Calu3 (cell line): ENCODE measurements around the gene FGD3. TPM values are rescaled to one million over a fixed set of nuclear protein-coding genes. Genes with fewer than 3 reads are reported as not detected.

Experiments used
- BruUV-seq: library from RNA; stranded (reverse); fragments of 400-500 nt; replicated peaks from 2 replicates; lab custom pipeline; 2021; lab: Mats Ljungman, UMichigan
- CTCF ChIA-PET: fragments of 300-600 bp; sonication (Branson Sonifier 250); formaldehyde crosslinking; loops from one replicate; lab custom pipeline; 2022; ENCODE audit warnings: antibody characterized with exemption; lab: Charles Lee
- DNase-seq: peaks from one replicate; pipeline ENCODE4 v3.0.0; 2022
- H3K27ac Mint-ChIP-seq: one replicate; pipeline ENCODE4 v1.8.0; 2022; ENCODE audit warnings: mixed read lengths; ENCODE audit not compliant: unreplicated experiment
- H3K27me3 Mint-ChIP-seq: one replicate; pipeline ENCODE4 v1.8.0; 2022; ENCODE audit warnings: mixed read lengths; ENCODE audit not compliant: unreplicated experiment
- H3K36me3 Mint-ChIP-seq: one replicate; pipeline ENCODE4 v1.8.0; 2022; ENCODE audit warnings: mild to moderate bottlenecking, moderate library complexity, mixed read lengths; ENCODE audit not compliant: insufficient read depth, unreplicated experiment
- H3K4me1 Mint-ChIP-seq: one replicate; pipeline ENCODE4 v1.8.0; 2022; ENCODE audit warnings: mild to moderate bottlenecking, low read depth, mixed read lengths; ENCODE audit not compliant: unreplicated experiment
- H3K4me3 Mint-ChIP-seq: one replicate; pipeline ENCODE4 v1.8.0; 2022; ENCODE audit warnings: mild to moderate bottlenecking, low read depth, moderate library complexity, mixed read lengths; ENCODE audit not compliant: unreplicated experiment
- H3K9me3 Mint-ChIP-seq: one replicate; pipeline ENCODE4 v1.8.0; 2022; ENCODE audit warnings: low read depth, mixed read lengths; ENCODE audit not compliant: unreplicated experiment
- intact Hi-C: fragments of 100-400 bp; cut with micrococcal nuclease; formaldehyde crosslinking; loops from one replicate; pipeline ENCODE4 v1.10.0; 2022; ENCODE audit not compliant: unreplicated experiment
- total RNA-seq: library from RNA; stranded (reverse); gene quantifications from 2 replicates; pipeline ENCODE4 v1.2.3, GENCODE V29; 2022
- TF ChIP-seq, protein P1 (sequence below): fragments of 200-600 bp; IDR thresholded peaks from one replicate; pipeline ENCODE4 v1.8.0; 2022; ENCODE audit warnings: antibody characterized with exemption; ENCODE audit not compliant: unreplicated experiment

FGD3 gene
- total RNA-seq, 1 experiment from 2014 or later = 3.1 TPM

DNA sequence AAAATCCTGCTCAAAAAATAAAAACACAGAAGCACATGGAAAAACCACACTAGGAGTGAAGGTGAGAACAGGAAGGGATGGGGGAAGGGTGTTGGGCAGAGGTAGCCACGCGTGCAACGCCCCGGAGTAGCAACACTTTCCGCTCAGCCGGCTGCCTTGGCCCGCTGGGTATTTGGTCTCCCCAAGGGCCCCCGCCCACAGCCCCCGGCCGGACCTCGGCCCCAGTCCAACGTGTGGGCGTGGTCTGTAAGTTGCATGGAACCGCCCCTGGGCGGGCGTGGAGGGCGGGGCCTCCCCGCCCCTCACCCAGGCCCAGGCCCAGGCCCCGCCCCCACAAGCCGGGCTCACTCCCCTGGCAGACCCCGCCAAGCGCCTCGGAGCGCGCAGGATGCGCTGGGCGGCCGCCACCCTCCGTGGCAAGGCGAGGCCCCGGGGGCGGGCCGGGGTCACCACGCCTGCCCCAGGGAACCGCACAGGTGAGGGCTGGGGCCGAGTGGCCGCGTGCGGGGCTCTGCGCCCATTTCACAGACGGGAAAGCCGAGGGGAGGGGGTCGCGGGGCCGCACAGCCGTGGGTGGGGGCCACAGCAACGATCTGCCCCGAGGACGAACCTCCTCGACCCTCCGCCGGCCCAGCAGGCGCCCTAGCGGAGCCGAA, 111.2 kb downstream of the FGD3 start, which contains the start of gene SUSD3:
Gene SUSD3, plus strand, starts transcription at position 347 of the 656 bp plus-strand sequence. Its CDS starts 42 bp downstream, at position 389.
- Mint-ChIP-seq H3K9me3 (no peaks in the 10 kb centered on the region), H3K27me3 (no peaks in the 10 kb centered on the region), H3K36me3 (no peaks in the 10 kb centered on the region), H3K27ac (no peak within 1 kb of the TSS), H3K4me1 (no peaks in the 10 kb centered on the region), H3K4me3 (peak within 1 kb of the TSS; percentile 52)
- TF ChIP-seq, protein P1, sequence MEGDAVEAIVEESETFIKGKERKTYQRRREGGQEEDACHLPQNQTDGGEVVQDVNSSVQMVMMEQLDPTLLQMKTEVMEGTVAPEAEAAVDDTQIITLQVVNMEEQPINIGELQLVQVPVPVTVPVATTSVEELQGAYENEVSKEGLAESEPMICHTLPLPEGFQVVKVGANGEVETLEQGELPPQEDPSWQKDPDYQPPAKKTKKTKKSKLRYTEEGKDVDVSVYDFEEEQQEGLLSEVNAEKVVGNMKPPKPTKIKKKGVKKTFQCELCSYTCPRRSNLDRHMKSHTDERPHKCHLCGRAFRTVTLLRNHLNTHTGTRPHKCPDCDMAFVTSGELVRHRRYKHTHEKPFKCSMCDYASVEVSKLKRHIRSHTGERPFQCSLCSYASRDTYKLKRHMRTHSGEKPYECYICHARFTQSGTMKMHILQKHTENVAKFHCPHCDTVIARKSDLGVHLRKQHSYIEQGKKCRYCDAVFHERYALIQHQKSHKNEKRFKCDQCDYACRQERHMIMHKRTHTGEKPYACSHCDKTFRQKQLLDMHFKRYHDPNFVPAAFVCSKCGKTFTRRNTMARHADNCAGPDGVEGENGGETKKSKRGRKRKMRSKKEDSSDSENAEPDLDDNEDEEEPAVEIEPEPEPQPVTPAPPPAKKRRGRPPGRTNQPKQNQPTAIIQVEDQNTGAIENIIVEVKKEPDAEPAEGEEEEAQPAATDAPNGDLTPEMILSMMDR = no peak
- peak; percentile 55 for DNase-seq
- CTCF ChIA-PET = no interaction called here
- intact Hi-C loops = no loop called here
- BruUV-seq = no TSS peak

DNA sequence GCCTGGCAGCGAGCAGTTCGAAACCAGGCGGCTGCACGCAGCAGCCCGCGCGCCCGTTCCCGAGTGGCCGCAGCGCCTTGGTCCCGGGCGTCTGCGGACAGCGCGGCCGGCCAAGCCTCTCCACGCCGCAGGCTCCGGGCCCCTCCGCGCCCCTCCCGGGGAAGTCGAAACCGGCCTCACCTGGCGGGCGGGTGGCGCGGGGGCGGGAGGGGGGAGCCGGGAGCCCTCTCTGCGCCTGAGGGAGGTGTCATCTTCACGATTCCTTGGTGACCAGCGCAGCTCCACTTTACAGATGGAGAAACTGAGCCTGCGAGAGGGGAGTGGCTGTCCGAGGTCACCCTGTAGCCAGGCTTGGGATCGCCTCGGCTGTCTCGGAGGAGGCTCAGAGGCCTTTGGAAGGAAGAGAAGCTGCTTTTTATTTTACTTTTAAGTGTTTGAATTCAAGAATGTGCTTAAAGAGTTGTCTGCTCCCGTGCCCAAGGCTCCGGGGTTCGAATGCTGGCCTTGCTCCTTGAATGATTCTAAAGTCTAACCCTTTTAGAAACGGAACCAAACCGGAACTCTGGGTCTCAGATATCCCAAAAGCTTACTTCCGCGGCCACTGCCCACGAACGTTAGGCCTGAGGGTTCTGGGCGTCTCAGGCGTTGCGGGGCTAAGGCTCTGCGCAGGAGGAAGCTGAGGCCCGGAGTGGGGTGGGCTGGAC, 111.8 kb downstream of the FGD3 start:
- Mint-ChIP-seq H3K4me1 (no peaks in the 10 kb centered on the region), H3K27ac (no peak overlapping the region), H3K27me3 (no peaks in the 10 kb centered on the region), H3K9me3 (no peaks in the 10 kb centered on the region), H3K36me3 (no peaks in the 10 kb centered on the region), H3K4me3 (peak overlapping the region; percentile 40)
- BruUV-seq = no TSS peak
- intact Hi-C loops = no loop called here
- DNase-seq = no peak
- TF ChIP-seq, protein P1 = no peak
- CTCF ChIA-PET = interaction anchor here (0.6 kb wide), 1 partner anchor 61 kb away, joined by 3 read pairs; no protein-coding TSS in a partner anchor

- Mint-ChIP-seq H3K4me1 (no peaks in the 10 kb centered on the region), H3K4me3 (peak overlapping the region; percentile 40), H3K9me3 (no peaks in the 10 kb centered on the region), H3K27ac (no peak overlapping the region), H3K27me3 (no peaks in the 10 kb centered on the region), H3K36me3 (no peaks in the 10 kb centered on the region)
- no TSS peak for BruUV-seq
- no peak for DNase-seq
- TF ChIP-seq, protein P1 = no peak
- intact Hi-C loops = no loop called here
- CTCF ChIA-PET = interaction anchor here (0.6 kb wide), 1 partner anchor 60 kb away, joined by 3 read pairs; no protein-coding TSS in a partner anchor
Measured at GRCh38 chr9:93059715-93060578, 112.6 kb downstream of the FGD3 start.

DNA sequence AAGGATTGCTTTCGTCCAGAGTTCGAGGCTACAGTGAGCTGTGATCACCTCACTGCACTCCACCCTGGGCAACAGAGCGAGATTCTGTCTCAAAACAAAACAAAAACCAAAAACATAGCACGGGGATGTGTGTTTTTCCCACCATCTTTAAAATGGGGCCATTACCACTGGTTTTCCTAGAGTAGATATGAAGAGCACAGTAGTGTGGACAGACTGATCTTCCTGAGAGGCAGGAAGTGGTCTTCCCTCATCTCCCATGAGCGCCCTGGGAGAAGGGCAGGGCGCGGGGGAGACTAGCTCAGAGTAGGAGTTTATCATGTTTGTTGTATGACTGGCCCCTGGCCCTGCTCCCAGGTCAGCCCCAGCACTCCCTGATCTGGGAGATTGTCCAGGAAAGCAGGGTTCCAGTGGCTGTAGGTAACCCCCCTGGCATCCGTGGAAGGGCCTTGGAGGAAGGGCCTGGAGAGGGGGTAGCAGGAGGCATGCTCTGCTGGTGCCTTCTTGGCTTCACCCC, 113.5 kb downstream of the FGD3 start:
- DNase-seq = no peak
- Mint-ChIP-seq H3K27me3 (no peaks in the 10 kb centered on the region), H3K4me3 (no peak overlapping the region), H3K36me3 (no peaks in the 10 kb centered on the region), H3K9me3 (no peaks in the 10 kb centered on the region), H3K4me1 (no peaks in the 10 kb centered on the region), H3K27ac (no peak overlapping the region)
- CTCF ChIA-PET = no interaction called here
- intact Hi-C loops = no loop called here
- TF ChIP-seq, protein P1 = no peak
- BruUV-seq = no TSS peak
